NCI-H128 (cell line): Measurements from ENCODE around the gene GPHA2.
A peak's percentile ranks its signal among the peaks of the same experiment; 100 is the strongest.

Source experiments
- DNase-seq: peaks from one replicate; lab custom pipeline; 2025; ENCODE audit not compliant: unreplicated experiment; lab: John Stamatoyannopoulos, UW

GPHA2 gene

DNA sequence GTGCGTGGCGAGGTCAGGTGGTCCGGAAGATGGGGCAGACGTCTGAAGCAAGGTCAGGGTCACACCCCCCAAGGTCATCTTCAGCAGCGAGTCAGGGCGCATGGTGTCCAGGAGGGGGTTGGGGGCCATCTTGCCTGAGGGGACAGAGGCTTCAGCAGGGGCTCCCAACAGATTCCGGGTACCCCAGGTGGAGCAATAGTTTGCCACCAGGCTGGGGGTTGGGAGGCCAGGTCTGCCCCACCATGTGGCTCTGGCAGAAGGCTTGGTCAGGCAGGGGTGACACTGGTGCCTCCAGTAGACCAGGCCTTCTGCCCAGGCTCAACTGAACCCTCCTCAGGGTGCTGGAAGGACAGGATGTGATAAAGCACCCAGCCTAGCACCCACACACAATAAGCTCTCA is 24.6 kb downstream of the GPHA2 start:
- DNase-seq, result no peak

GRCh38 chr11:64910451-64911093 is 25.1 kb downstream of the GPHA2 start:
- no peak for DNase-seq

DNA sequence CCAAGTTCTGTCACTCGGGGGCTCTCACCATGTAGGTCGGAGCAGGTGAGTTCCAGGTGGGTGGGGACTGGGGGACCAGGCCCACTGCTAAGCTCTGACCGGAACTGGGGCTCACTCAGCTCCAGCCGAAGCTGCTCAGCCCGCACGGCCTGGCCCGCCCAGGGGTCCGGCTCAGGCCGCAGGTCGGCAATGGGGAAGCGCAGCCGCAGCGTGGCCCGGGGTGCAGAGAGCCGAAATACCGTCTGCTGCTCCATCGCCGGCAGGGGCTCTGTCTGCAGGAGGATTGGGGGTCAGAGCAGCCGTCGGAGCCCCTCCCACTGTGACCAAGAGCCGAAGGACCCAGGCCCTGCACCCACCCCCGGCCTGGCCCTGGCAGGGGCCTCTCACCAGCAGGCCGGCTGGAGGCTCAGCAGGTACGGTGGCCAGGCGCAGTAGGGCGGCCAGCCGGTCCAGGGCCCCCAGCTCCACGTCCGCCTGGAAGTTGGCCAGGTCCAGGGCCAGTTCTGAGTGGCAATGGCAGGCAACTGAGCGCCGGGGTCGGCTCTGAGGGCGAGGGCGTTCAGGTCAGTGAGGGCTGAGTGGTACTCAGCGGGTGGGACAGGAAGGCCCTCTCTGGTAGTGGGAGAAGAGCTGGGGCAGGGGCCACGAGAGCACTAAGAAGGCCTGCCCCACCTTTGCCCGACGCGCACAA is 25.9 kb downstream of the GPHA2 start:
- DNase-seq, result no peak

- DNase-seq, result no peak
These were observed 26.9 kb downstream of the GPHA2 start for GRCh38 chr11:64908766-64909165.

GRCh38 chr11:64906314-64906635 is 29.4 kb downstream of the GPHA2 start:
- no peak for DNase-seq

DNA sequence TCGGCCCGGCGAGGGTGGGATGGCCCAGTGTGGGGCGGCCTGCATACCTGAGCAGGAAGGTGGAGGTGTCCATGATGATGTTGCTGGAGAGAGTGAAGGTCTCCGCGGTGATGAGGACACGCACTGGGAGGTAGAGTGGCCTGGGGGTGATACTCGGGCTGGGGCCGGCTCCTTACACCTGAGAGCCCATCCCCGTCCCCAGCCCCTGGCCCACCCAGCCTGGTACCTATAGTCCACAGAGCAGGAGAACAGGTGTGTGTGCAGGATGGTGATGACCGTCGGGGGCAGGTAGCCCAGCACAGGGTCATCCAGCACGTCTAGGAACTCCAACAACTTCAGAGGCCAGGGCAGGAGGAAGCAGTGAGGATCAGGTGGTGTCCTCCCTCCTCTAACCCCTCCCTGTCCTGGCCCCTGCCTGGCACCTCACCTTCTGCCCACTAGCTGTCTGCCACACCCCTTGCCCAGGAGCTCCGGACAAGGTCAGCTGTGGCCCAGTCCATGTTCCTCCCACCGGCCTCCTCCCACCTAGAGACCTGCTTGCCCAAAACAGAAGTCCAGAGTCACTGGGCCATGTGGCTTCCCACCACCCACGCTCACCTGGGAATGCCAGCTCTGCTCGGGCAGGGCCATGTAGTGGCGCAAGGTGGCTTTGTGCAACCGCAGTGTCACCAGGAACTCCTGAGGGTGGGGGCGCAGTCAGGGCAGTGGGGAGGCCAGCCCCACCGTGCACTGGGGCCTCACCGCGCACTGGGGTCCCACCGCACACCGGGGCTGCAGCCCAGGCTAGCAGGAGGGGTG is 30.0 kb downstream of the GPHA2 start:
- DNase-seq, result no peak

DNA sequence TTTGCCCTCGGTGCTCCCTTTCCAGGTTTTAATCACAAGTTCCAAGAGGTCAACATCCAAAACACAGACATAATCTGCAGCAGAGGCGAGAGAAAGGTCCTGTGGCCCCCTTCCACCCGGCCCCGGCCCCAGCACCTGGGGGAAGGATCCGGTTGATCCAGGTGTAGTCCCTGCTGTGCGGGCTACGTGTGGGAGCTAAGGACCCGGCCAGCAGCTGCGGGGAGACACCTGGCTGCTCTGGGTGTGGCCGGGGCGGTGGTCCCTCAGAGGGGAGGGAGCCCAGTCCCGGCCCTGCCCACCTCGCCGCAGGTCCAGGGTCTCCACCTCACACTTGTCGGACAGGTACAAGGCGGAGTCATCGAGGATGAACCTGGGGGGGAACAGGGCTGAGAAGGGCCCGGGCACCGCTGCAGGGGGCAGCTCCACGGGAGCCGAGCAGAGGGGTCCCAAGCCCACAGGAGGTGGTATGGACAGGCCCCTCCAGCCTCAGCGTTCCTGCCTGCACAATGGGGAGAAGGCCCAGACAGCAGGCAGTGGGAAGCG is 32.3 kb downstream of the GPHA2 start:
- no peak for DNase-seq

- DNase-seq, result no peak
These were observed 33.4 kb downstream of the GPHA2 start for GRCh38 chr11:64902102-64902900.

- DNase-seq, result no peak
These were observed 34.9 kb downstream of the GPHA2 start for GRCh38 chr11:64900774-64901173.

DNA sequence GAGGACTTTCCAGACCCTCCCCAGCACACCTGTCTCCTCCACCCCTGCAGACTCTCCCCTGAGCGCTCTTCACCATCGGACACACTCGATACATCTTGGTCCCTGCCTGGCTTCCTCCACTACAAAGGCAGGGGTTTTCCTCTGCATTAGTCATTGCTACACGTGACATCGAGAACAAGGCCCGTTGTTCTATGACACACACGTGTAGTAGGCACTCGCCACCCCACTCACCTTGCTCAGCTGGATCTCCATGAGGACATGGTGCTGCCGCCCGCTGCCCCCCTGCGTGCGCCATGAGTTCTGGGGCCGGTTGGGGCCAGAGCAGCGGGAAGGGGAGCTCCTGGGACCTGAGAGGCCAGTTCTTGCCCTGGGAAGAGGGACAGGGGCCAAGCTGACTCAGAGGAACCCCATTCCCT is 35.4 kb downstream of the GPHA2 start:
- no peak for DNase-seq

GRCh38 chr11:64898541-64898940 is 37.2 kb downstream of the GPHA2 start:
- DNase-seq, result no peak

DNA sequence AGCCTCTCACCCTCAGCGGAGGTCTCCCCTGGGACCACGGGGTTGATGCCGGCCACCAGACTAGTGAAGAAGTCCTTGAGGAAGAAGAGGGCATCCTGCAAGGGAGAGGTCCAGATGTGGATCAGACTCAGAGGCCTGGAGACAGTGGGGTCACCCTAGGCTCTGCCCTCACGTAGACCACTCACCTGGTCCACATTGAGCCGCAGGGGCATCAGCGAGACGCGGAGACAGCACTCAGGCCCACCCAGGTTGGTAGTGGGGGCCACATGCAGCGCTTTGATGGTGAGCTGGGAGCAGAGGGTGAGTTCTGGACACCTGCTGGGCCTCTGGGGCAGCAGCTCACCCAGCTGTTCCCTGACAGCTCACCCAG is 37.6 kb downstream of the GPHA2 start:
- no peak for DNase-seq

- DNase-seq, result no peak
These were observed 38.2 kb downstream of the GPHA2 start for GRCh38 chr11:64897381-64898075.

GRCh38 chr11:64896448-64897022 is 39.2 kb downstream of the GPHA2 start:
- DNase-seq, result no peak

DNA sequence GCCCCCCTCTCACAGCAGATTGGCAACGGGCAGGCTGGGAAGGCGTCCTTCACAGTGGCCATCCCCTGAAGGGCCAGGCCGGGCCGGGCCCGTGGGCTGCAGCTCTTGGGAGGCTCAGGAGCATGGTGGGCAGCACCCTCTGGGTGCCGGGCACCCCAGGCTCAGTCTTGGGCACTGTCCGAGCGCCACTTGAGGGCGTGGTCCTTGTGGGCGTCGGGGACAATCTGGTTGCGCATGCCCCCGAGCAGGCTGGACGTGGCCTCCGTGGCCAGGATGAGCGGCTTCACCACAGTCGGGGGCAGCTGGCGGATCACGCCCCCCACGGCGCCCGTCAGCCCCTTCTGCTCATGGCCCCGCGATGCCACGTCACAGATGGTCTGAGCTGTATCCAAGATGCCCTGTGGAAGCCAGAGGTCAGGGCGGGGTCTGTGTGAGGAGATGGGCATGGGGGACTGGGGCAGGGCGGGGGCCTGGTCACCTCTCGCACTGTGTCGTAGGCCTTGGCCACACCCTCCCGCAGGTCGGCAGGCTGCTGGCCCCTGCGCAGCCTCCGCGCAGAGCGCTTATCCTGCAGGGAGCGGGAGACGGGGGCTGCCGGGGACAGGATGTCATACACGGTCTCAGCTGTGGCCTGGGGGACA is 40.8 kb downstream of the GPHA2 start:
- no peak for DNase-seq

DNA sequence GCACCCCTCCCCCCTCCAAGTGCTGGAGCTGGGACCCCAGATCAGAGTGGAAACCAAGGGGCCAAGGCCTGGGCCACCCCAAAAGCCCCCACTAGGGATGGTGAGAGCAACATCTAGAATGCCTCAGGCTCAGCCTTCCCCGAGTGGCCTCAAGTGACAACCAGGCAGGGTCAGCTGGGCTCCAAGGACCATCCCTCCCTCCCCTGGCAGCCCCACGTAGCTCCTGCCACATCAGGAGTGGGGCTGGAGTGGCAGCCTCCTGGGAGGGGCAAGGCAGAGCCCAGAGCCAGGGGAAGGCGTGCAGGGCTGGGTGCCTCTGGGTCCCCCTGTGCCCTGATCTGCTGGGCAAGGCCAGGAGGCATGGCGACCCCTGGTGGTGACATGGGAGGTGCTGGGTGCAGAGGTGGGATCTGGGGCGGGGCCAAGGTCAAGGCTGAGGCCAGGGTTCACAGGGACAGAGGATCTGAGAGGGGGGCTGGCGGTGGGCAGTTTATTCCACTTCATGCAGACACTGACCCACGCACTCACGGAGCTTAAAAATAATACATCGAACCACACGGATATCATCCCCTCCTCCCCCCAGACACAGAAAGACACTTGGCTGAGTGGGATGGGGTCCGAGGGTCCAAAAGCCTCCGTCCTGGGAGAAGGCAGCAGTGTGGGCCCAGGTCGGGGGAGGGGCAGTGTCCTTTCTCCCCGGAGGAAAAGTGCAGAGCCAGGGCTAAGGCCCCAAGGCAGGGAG is 41.5 kb downstream of the GPHA2 start:
- DNase-seq, result peak; percentile 53

DNA sequence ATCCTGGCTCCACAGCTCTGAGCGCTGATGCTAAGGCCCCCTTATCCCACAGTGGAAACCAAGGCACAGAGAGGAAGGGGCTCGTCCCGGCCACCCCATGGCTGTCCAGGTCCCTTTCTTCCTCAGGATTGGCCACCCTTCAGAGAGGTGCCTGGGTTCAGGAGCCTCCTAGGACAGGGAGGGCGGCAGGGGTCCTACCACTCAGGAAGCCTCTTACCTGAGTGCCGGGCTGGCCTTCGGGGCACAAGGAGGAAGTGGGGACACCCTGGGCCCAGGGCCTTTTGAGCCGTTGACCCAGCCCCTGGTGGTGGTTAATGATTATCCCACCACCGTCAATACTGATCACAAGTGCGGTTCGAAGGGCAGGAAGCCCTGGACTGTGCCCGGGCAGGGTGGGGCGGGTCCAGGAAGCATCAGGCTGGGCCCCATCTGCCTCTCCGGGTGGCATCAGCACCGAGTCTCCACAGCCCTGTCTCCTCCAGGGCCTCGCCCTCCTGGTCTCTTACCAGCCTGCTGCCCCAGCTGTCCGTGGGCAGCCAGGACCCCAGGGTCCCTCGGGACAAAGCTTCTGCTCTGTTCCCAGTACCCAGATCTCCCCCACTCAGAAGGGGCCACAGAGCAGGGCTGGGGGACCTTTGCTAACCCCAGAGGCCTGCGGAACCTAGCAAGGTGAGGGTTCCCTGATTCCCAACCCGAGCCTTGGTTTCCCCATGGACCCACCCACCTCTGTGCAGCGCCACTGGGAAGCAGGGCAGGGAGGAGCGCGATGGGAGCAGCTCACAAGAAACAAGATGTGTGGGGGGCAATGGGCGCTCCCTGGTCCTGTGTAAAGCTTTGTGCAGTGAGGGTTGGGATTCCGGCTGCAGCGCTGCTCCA is 42.3 kb downstream of the GPHA2 start:
- no peak for DNase-seq

DNA sequence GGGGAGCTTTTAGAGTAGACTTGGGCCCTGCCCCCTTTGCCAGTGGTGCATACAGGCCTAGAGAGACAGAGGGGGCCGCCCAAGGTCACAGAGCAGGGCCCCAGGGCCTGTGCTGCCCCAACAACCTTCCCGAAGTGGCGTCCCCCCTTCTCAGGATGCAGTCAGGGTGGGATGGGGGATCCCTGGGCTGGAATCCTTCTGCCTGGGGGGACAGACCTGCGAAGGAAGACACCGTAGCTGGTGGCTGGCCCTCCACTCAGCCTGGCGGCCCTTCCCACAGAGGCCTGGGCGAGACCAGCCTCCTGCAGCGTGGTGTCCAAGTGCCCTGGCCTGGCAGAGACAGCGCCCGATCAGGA is 42.9 kb downstream of the GPHA2 start:
- DNase-seq, result no peak
